Measurements from ENCODE around the gene CTNNA2.
A peak's percentile ranks its signal among the peaks of the same experiment; 100 is the strongest.

Gene CTNNA2

GRCh38 chr2:80062298-80062697 lies 549.4 kb downstream of the CTNNA2 start:
- TF ChIP-seq CTCF (IDR thresholded peaks at IDR 0.05; ENCODE audit: insufficient read depth, low read depth, low read length, missing control alignments) = no peak
- no peak for DNase-seq (ENCODE audit: low read depth)
- H3K4me3 ChIP-seq (ENCODE audit: low read depth, low read length) = no peak overlapping the region

- TF ChIP-seq CTCF (IDR thresholded peaks at IDR 0.05; ENCODE audit: insufficient read depth, low read depth, low read length, missing control alignments) = no peak
- H3K4me3 ChIP-seq (ENCODE audit: low read depth, low read length) = no peak overlapping the region
- DNase-seq (ENCODE audit: low read depth) = no peak
Measured at GRCh38 chr2:80068038-80068731, 555.3 kb downstream of the CTNNA2 start.

GRCh38 chr2:80070587-80070986 lies 557.7 kb downstream of the CTNNA2 start:
- TF ChIP-seq CTCF (IDR thresholded peaks at IDR 0.05; ENCODE audit: insufficient read depth, low read depth, low read length, missing control alignments) = no peak
- no peak for DNase-seq (ENCODE audit: low read depth)
- no peak overlapping the region for H3K4me3 ChIP-seq (ENCODE audit: low read depth, low read length)

GRCh38 chr2:80071941-80072340 lies 559.1 kb downstream of the CTNNA2 start:
- no peak for DNase-seq (ENCODE audit: low read depth)
- H3K4me3 ChIP-seq (ENCODE audit: low read depth, low read length) = no peak overlapping the region
- no peak for TF ChIP-seq CTCF (IDR thresholded peaks at IDR 0.05; ENCODE audit: insufficient read depth, low read depth, low read length, missing control alignments)

- peak; percentile 53 for TF ChIP-seq CTCF (IDR thresholded peaks at IDR 0.05; ENCODE audit: insufficient read depth, low read depth, low read length, missing control alignments)
- peak; percentile 59 for DNase-seq (ENCODE audit: low read depth)
Measured at GRCh38 chr2:80073134-80073561, 560.3 kb downstream of the CTNNA2 start.

GRCh38 chr2:80074321-80075070 lies 561.6 kb downstream of the CTNNA2 start:
- no peak overlapping the region for H3K4me3 ChIP-seq (ENCODE audit: low read depth, low read length)
- DNase-seq (ENCODE audit: low read depth) = no peak
- TF ChIP-seq CTCF (IDR thresholded peaks at IDR 0.05; ENCODE audit: insufficient read depth, low read depth, low read length, missing control alignments) = no peak

More at GRCh38 chr2:80073134-80073561, 560.3 kb downstream of the CTNNA2 start:
- H3K4me3 ChIP-seq (ENCODE audit: low read depth, low read length) = no peak overlapping the region
